Smooth muscle cell (in vitro differentiated cells): Measurements from ENCODE around the gene PLAAT1. TPM values are rescaled to one million over a fixed set of nuclear protein-coding genes. Genes with fewer than 3 reads are reported as not detected.

ENCODE experiments used
- DNase-seq: peaks from one replicate; lab custom pipeline; 2025; ENCODE audit not compliant: unreplicated experiment; lab: John Stamatoyannopoulos, UW
- H2AFZ ChIP-seq: fragments of 200-600 bp; sonication (generic); 2 replicates; pipeline ENCODE4 v1.6.0; 2016; ENCODE audit warnings: antibody characterized with exemption, low read depth, mild to moderate bottlenecking
- H3F3A ChIP-seq: fragments of 200-600 bp; sonication (generic); 2 replicates; pipeline ENCODE4 v1.6.0; 2017; ENCODE audit warnings: antibody characterized with exemption, low read depth
- H3K27ac ChIP-seq: fragments of 200-600 bp; sonication (generic); 2 replicates; pipeline ENCODE4 v1.5.1; 2016; ENCODE audit warnings: low read depth, mild to moderate bottlenecking
- H3K27me3 ChIP-seq: fragments of 200-600 bp; sonication (generic); 2 replicates; pipeline ENCODE4 v1.6.1; 2016; ENCODE audit warnings: low read depth, mild to moderate bottlenecking
- H3K36me3 ChIP-seq: fragments of 200-600 bp; sonication (generic); 2 replicates; pipeline ENCODE4 v1.5.1; 2016; ENCODE audit warnings: low read depth
- H3K4me1 ChIP-seq: fragments of 200-600 bp; sonication (generic); 2 replicates; pipeline ENCODE4 v1.5.1; 2016; ENCODE audit warnings: low read depth
- H3K4me2 ChIP-seq: fragments of 200-600 bp; sonication (generic); 2 replicates; pipeline ENCODE4 v1.6.0; 2016; ENCODE audit warnings: mild to moderate bottlenecking
- H3K4me3 ChIP-seq: fragments of 200-600 bp; sonication (generic); 2 replicates; pipeline ENCODE4 v1.5.1; 2016; ENCODE audit warnings: mild to moderate bottlenecking
- H3K79me2 ChIP-seq: fragments of 200-600 bp; sonication (generic); 2 replicates; pipeline ENCODE4 v1.6.0; 2016; ENCODE audit warnings: low read depth, mild to moderate bottlenecking
- H3K9ac ChIP-seq: fragments of 200-600 bp; sonication (generic); 2 replicates; pipeline ENCODE4 v1.6.0; 2016; ENCODE audit warnings: low read depth
- H3K9me3 ChIP-seq: fragments of 200-600 bp; sonication (generic); replicated peaks from 2 replicates; pipeline ENCODE4 v1.5.1; 2016; ENCODE audit warnings: low read depth
- H4K20me1 ChIP-seq: fragments of 200-600 bp; sonication (generic); 2 replicates; pipeline ENCODE4 v1.6.0; 2016; ENCODE audit warnings: low read depth
- CTCF ChIP-seq: fragments of 200-600 bp; sonication (generic); IDR thresholded peaks from 2 replicates; pipeline ENCODE4 v1.5.1; 2017; ENCODE audit warnings: borderline replicate concordance, mild to moderate bottlenecking, antibody characterized with exemption; ENCODE audit not compliant: insufficient read depth, poor library complexity, severe bottlenecking
- WGBS: methylation state at CpG from one replicate; pipeline ENCODE4 v1.1.7; 2016; ENCODE audit warnings: low lambda C conversion rate; 5-methylcytosine and 5-hydroxymethylcytosine counted together
- polyA plus RNA-seq: library from polyadenylated mRNA; unstranded; fragments of >200 nt; fragmentation: Nextera tagmentation; extraction: Ambion mirVana; gene quantifications from 2 replicates; pipeline ENCODE4 v1.2.1, GENCODE V29; 2016
- total RNA-seq: library from RNA; depleted of rRNA; stranded (reverse); fragments of >200 nt; gene quantifications from 2 replicates; pipeline ENCODE4 v1.2.3, GENCODE V29; 2014

The PLAAT1 gene
- total and polyA plus RNA-seq, 2 experiments from 2014 or later, result 2.1 to 3.3 TPM

DNA sequence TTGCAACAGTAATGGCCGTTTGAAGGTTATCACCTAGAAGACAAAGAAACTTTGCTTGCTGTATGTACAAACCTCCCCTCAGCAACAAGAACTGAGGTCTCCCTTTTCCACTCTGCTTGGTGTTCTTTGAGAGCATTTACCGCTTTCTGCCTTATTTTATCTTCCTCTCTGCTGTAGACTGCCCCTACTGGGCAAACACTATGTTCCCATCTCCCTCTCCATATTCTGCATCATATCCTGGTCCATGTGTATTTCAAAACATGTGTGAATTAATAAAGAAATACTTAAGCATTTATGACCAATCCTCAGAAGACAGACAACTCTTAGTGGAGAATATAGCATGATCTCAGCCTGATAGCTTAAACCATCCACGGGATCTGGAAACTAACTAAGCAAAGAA, 73.1 kb downstream of the PLAAT1 start:
- Histone ChIP-seq H4K20me1 (no peaks in the 10 kb centered on the region), H3F3A (no peaks in the 10 kb centered on the region), H3K79me2 (no peaks in the 10 kb centered on the region), H2AFZ (no peak overlapping the region), H3K4me1 (no peaks in the 10 kb centered on the region), H3K36me3 (no peaks in the 10 kb centered on the region), H3K9ac (no peak overlapping the region), H3K27me3 (no peaks in the 10 kb centered on the region), H3K4me3 (no peak overlapping the region), H3K4me2 (no peak overlapping the region), H3K9me3 (no peaks in the 10 kb centered on the region), H3K27ac (no peak overlapping the region)
- 79% methylated on average over 3 of the region's 3 CpGs for WGBS
- no peak for DNase-seq
- TF ChIP-seq CTCF, result no peak

DNA sequence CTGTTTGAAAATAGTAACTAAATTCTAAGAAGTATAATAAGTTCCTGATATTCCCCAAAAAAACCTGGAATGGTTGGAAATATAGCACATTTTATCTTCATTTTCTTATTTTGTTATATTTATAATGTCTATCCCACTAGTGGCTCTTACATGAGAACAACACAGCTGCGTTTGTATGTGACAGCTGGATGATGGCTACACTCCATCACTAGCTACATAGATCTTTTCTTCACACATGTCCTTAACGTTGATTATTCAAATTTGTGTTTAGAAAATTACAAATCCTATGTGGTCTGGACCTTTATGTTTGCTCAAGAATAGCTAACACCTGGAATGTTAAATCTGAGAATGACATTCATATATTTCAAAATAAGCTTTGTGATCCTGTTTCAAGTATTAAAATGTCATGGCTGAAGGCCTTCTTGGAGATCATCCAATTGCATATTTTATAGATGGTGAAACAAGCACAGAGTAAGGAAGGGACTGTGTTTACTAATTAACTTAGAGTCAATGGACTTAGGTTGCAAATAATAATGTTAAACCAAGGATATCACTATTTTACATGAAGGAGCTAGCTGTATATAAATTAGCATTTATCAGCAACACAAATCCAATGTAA, 76.8 kb downstream of the PLAAT1 start:
- Histone ChIP-seq H4K20me1 (no peaks in the 10 kb centered on the region), H3K4me2 (no peak overlapping the region), H3K9me3 (no peaks in the 10 kb centered on the region), H3K9ac (no peak overlapping the region), H3K4me3 (no peak overlapping the region), H3K79me2 (no peaks in the 10 kb centered on the region), H3K4me1 (no peaks in the 10 kb centered on the region), H3K36me3 (no peaks in the 10 kb centered on the region), H2AFZ (no peak overlapping the region), H3K27me3 (no peaks in the 10 kb centered on the region), H3K27ac (no peak overlapping the region), H3F3A (no peaks in the 10 kb centered on the region)
- 86% methylated on average over 2 of the region's 2 CpGs for WGBS
- no peak for DNase-seq
- TF ChIP-seq CTCF, result no peak

Other genes with a start within 250 kb of the PLAAT1 start
- gene ATP13A5, start 137.5 kb downstream of the PLAAT1 start, total RNA-seq, result not detected in 2 replicates
- not detected in 2 replicates for gene ATP13A5, start 137.5 kb downstream of the PLAAT1 start, polyA plus RNA-seq